Gastrocnemius medialis (tissue), 4 donors: ENCODE results near the gene OTUD1.

ENCODE experiments used
- POLR2A ChIP-seq, 2 donors: fragments of 450-650 bp; IDR thresholded peaks; one replicate each; pipeline ENCODE4 v1.6.1; 2017; ENCODE audit warnings: antibody characterized with exemption in 2 of 2, mild to moderate bottlenecking in 2 of 2, moderate library complexity in 2 of 2
- TF ChIP-seq, protein P1 (sequence below), 5 experiments: fragments of 450-650 bp in 3 of 5; fragments of 200-600 bp in 2 of 5; sonication (generic) in 2 of 5; IDR thresholded peaks in 4 of 5; conservative IDR thresholded peaks in 1 of 5; 1 replicate in 4 of 5; 2 replicates in 1 of 5; pipeline ENCODE4 v1.5.1; 2016 to 2019; ENCODE audit warnings: antibody characterized with exemption in 5 of 5, mild to moderate bottlenecking in 3 of 5, moderate library complexity in 3 of 5

- no peak for TF ChIP-seq POLR2A (IDR thresholded peaks at IDR 0.05)
- TF ChIP-seq, protein P1, sequence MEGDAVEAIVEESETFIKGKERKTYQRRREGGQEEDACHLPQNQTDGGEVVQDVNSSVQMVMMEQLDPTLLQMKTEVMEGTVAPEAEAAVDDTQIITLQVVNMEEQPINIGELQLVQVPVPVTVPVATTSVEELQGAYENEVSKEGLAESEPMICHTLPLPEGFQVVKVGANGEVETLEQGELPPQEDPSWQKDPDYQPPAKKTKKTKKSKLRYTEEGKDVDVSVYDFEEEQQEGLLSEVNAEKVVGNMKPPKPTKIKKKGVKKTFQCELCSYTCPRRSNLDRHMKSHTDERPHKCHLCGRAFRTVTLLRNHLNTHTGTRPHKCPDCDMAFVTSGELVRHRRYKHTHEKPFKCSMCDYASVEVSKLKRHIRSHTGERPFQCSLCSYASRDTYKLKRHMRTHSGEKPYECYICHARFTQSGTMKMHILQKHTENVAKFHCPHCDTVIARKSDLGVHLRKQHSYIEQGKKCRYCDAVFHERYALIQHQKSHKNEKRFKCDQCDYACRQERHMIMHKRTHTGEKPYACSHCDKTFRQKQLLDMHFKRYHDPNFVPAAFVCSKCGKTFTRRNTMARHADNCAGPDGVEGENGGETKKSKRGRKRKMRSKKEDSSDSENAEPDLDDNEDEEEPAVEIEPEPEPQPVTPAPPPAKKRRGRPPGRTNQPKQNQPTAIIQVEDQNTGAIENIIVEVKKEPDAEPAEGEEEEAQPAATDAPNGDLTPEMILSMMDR (IDR thresholded peaks at IDR 0.05 in 4 of 5, conservative IDR thresholded peaks at IDR 0.05 in 1 of 5): no peak
Measured at GRCh38 chr10:23441251-23441650, 2.4 kb downstream of the OTUD1 start.
